ENCODE data around the gene DNMBP.

Gene DNMBP

DNA sequence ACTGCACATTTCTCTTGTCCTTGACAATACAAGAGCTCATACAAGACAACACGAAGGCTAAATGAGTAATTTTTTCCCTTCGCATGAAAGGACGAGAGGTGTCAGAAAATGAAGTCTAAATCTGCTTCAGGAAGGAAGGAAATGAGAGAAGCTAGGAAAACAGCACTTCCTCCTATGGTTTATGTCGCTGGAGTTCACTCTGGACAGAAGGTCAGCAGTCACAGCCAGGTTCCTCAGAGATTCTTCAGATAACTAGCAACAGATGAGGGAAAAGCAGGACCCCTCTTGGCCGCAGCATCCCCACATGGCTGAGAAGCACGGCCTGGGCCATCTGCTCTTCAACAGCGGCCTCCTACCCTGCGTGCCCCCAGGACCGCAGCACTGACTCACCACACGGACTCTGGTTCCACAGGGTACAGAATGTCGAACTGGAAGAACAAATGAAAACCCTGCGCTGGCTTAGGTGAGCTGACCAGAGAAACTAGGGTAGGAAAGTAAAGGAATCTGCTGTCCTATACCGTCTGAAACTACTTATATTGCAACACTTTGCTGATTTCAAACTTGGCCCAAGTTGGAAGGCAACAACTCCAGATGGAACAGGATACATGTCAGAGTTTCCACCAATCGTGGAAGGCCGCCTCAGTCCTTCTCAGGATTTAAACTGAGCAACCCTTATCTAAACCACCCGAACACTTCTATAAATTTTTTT is 26.3 kb downstream of the DNMBP start:
- TF ChIP-seq GATA2 (IDR thresholded peaks at IDR 0.05; ENCODE audit: low read depth, low read length): peak; percentile 59
- TF ChIP-seq GATA3 (IDR thresholded peaks at IDR 0.05; ENCODE audit: low read depth, low read length): no peak

DNA sequence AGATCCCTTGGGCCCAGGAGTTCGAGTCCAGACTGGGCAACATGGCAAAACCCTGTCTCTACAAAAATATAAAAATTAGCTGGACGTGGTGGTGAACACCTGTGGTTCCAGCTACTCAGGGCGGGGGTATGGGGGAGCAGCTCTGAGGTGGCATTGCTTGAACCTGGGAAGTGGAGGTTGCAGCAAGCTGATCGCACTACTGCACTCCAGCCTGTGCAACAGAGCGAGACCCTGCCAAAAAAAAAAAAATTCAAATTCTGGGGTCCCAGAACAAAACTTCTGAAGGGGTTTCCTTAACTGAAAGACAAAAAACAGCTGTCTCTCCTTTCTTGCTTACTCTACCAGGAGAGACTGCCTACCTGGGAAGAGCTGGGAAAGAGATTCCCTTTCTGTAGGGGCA is 27.0 kb downstream of the DNMBP start:
- TF ChIP-seq GATA3 (IDR thresholded peaks at IDR 0.05; ENCODE audit: low read depth, low read length) (no peak), GATA2 (IDR thresholded peaks at IDR 0.05; ENCODE audit: low read depth, low read length) (no peak)

DNA sequence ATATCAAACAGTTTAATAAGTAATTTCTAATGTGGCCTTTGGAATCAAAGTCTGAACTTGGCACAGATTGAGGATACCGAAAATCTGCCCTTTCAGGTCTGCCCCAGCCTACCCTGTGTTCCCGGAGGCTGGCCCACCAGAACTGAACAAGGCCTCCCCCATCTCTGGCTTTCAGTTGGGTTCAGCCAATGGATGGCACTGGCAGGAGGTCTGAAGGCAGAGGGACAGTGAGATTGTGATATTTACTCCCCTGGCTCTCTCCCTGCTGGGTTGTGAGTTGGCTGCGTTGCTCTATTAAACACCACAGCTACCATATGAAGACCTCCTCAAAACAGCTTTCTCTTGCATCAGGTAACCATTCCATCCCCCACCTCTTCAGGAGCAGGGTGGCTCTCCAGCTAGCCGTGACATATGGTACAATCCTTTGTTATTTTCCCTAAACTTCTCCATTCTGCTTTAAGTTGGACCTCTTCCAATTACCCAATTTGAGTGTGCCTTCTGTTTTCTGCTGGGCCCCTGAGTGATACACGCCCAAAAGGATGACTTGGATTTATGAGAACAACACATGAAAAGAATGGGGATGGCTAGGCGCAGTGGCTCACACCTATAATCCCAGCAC is 28.1 kb downstream of the DNMBP start:
- TF ChIP-seq GATA2 (IDR thresholded peaks at IDR 0.05; ENCODE audit: low read depth, low read length): no peak
- no peak for TF ChIP-seq GATA3 (IDR thresholded peaks at IDR 0.05; ENCODE audit: low read depth, low read length)

DNA sequence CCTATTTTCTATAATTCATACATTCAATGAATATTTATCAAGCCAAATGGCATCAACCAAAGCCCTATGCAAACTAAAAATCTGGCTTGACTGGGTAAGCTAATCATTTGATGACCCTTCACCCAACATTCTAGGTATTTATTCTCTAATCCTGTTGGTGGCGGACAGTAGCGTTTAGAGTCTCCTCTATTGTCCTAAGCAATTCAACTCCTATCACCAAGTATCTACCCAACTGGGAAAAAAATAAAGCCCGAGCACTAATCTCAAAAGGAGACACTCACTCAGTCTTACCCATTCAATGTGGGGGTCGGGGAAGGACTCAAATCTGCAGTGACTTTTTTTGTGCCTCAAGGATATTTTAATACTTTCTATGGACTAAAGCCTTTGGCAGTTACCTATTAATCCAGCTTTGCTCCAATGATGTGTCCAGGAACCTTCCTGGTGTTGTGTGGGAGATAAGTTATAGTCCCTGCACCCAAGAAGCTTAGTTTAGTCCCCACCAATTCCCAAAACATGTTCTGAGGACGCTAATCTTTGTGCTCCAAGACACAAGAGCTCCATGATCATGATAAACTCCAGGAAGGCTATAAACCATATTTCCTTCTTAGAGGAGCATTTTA is 30.6 kb downstream of the DNMBP start:
- no peak for TF ChIP-seq GATA2 (IDR thresholded peaks at IDR 0.05; ENCODE audit: low read depth, low read length)

DNA sequence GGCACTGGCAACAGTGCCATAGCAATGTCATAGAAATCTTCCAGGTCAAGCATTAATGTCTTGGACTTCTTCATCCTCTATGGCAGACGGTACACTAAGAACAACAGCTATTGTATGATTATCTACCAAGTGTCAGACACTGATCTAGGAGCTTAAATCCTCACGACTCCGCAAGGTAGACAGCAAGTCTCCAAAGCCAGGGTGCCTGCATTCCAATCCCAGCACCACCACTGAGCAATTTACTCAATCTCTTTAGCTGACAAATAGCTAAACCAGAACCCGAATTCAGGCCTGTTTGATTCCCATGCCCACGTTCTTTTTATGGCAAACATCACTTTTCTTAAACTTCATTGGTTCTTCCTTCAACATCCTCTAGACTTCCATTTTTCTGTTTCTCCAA is 31.8 kb downstream of the DNMBP start:
- TF ChIP-seq GATA2 (IDR thresholded peaks at IDR 0.05; ENCODE audit: low read depth, low read length): no peak
- TF ChIP-seq GATA3 (IDR thresholded peaks at IDR 0.05; ENCODE audit: low read depth, low read length): no peak

DNA sequence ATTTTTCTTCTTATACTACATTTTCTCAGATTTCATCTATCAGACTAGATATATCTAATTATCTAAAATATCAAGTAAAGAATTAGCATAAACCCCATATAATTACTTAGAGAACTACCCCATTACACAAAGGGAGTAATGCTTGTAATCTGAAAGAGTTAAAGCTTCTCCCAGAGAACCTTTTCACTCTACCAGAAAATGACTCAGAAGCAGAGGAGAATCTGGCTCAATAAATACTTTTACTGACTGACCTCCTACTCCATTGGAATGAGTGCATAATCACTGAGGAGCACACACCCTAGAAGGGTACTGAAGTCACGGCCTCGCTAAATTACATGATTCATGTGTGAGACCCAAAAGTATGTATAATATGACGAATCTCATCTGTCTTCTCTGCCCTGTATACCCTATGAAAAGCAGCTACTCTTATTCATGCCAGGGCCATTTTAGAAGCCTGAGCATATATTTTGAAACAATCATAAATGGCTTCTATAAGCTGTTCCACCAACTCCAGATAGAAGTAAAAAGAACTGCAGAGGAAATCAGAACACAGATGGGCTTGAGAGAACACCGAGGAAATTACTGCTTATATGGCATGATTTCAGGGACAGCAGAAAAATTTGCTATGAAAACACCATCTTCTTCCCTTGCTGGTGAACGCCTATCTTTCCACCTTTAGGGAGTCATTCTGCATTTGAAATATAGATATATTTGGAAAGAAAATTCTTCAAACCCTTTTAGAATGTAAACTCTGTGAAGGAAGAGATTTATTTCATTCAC is 32.7 kb downstream of the DNMBP start:
- TF ChIP-seq GATA2 (IDR thresholded peaks at IDR 0.05; ENCODE audit: low read depth, low read length) (no peak), GATA3 (IDR thresholded peaks at IDR 0.05; ENCODE audit: low read depth, low read length) (no peak)

DNA sequence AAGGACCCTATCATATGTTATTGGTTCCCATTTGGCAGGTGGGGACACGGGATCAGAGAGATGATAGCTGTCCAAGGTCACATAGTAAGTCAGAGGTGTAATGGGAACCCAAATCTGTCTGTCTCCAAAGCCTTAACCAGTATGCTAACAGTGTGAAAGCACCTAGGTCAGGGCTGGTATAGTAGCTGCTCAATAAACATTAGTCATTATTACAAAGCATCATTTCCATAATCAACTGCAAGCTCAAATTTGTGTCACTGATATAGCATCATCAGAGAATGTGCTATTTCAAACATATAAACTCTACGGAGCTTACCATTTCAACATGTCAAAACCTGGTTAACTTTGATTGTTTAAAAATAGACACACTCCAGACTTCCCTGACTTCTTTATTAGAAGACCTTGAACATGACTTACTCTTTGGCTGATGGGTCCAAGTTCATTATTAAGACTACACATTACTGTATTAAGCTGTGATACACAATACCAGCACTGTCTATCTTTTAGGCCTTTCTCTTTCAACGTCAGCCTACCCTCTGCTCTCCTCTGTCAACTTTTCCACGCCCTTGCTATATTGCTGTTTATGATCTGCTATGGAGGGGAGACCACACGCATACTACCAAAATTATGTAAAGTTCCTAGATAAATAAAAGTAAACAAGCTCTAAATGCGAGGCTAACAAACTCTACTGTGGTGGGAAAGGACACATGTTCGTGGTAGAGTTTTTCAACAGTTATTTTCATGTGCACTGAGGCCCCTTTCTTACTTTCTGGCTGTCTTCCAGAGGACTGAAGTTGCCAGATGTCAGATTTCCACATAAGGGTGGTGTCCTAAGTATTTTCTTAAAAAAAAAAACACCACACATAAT is 33.6 kb downstream of the DNMBP start:
- TF ChIP-seq GATA3 (IDR thresholded peaks at IDR 0.05; ENCODE audit: low read depth, low read length) (no peak), GATA2 (IDR thresholded peaks at IDR 0.05; ENCODE audit: low read depth, low read length) (no peak)

DNA sequence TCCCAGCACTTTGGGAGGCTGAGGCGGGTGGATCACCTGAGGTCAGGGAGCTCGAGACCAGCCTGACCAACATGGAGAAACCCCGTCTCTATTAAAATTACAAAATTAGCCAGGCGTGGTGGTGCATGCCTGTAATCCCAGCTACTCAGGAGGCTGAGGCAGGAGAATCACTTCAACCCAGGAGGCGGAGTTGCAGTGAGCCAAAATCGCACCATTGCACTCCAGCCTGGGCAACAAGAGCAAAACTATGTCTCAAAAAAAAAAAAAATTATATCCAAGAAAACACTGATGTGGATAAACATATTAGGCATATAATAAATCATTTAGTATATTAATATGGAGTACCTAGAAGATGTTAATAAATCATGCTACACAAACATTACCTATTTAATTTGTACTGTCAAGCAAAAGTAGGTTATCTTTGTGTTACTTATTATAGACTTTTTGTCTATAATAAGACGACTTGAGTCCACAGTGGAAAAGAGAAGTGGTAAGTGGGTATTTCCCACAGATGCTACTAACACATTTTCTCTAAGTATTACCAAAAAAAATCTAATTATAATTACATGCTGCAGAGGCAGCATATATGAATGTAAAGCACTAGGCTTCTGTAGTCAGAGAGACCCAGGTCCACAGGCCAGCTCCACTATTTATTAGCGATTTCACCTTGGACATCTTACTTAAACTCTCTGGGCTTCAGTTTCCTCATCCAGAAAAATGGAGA is 34.5 kb downstream of the DNMBP start:
- no peak for TF ChIP-seq GATA3 (IDR thresholded peaks at IDR 0.05; ENCODE audit: low read depth, low read length)
- TF ChIP-seq GATA2 (IDR thresholded peaks at IDR 0.05; ENCODE audit: low read depth, low read length): no peak

DNA sequence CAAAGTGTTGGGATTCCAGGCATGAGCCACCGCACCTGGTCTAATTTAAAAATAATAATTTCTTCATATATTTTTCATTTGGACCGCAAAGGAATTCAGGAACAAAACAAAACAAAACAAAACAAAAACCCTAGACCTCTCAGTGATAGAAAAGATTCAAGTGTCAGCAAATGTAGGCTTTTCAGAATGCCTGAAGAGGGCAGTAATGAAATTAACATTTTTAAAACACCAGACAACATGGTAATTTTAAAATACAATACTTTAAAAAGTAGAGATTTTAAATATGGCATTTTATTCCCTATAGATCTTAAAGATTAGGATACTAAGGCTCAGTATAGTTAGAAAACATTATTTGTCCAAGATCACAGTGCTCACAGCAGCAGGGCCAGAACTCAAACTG is 36.6 kb downstream of the DNMBP start:
- TF ChIP-seq GATA2 (IDR thresholded peaks at IDR 0.05; ENCODE audit: low read depth, low read length): no peak
- TF ChIP-seq GATA3 (IDR thresholded peaks at IDR 0.05; ENCODE audit: low read depth, low read length): no peak

DNA sequence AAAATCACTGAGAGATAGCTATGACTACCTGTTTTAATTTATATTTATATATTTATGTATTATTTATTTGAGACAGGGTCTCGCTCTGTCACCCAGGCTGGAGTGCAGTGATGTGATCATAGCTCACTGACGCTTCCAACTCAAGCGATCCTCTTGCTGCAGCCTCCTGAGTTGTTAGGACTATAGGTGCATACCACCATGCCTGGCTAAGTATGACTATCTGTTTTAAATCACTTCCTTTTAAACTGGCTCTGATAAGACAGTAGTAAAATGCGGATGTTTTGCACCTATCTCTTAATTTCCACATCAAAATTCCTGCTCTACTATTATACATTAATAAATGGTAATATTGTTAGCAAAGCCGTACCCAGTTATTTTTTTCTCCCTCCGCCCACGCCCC is 41.8 kb downstream of the DNMBP start:
- no peak for TF ChIP-seq GATA3 (IDR thresholded peaks at IDR 0.05; ENCODE audit: low read depth, low read length)
- TF ChIP-seq GATA2 (IDR thresholded peaks at IDR 0.05; ENCODE audit: low read depth, low read length): no peak

DNA sequence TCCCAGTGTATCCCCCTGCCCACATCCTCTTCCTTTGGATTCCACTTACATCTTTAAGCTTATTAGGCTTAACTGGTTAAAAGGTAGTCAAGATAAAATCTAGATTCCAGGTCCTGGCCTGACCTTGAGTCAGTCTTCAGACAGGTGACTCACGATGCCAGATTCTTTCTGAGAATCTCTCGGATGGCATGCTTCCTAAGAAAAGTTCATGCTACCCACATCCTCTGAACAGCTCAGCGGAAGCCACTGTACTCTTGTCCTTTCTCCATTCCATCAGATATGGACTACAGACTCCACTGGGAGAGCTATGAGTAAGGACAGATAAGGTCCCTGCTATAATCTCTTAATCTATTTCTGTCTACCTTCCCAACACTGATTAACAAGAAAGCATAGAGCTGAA is 43.4 kb downstream of the DNMBP start:
- TF ChIP-seq GATA3 (IDR thresholded peaks at IDR 0.05; ENCODE audit: low read depth, low read length): no peak; the same call in 1 of the 2 replicates
- peak; percentile 28; the same call in 1 of the 2 replicates for TF ChIP-seq GATA2 (IDR thresholded peaks at IDR 0.05; ENCODE audit: low read depth, low read length)

DNA sequence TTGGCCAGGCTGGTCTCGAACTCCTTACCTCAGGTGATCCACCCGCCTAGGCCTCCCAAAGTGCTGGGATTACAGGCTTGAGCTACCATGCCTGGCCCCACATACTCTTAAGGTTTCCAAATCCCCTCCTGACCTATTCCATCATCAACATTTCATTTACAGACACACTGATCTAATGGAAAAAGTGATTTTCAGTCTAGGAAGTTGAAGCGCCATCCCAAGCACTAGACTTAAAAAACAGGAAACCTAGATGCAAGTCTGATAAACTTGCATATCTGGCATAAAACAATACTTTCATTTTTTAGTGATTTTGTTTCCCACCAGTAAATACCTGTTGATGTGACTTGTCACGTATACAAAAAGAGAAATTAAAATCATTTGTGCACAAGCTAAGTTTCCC is 44.0 kb downstream of the DNMBP start:
- TF ChIP-seq GATA2 (IDR thresholded peaks at IDR 0.05; ENCODE audit: low read depth, low read length) (no peak), GATA3 (IDR thresholded peaks at IDR 0.05; ENCODE audit: low read depth, low read length) (no peak)

DNA sequence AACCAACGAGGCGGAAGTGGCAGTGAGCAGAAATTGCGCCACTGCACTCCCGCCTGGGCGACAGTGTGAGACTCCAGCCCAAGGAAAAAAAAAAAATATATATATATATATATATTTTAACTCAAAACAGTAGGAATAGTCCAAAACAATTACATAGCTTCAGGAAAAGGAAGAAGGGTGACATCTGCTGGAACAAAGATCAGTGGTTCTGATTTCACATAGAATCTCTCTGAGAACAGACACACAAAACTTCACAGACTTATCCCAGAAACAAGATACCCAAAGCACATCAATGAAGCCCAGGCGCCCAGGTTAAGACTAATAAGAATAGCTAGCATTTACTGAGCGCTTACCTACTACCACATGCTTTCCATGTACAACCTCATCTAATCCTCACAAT is 45.0 kb downstream of the DNMBP start:
- no peak for TF ChIP-seq GATA2 (IDR thresholded peaks at IDR 0.05; ENCODE audit: low read depth, low read length)
- no peak for TF ChIP-seq GATA3 (IDR thresholded peaks at IDR 0.05; ENCODE audit: low read depth, low read length)

Measured in SH-SY5Y (cell line).